HepG2 (cell line): Measurements from ENCODE around the gene DNASE1L2. TPM values are rescaled to one million over a fixed set of nuclear protein-coding genes. Genes with fewer than 3 reads are reported as not detected.

Experiments used
- CENPX ChIP-seq: sonication (generic); formaldehyde crosslinking; IDR thresholded peaks from 2 replicates; pipeline ENCODE4 v1.9.0; 2021; ENCODE audit warnings: mild to moderate bottlenecking, missing genetic modification reagents, moderate library complexity
- DMAP1 ChIP-seq: IDR thresholded peaks from 2 replicates; pipeline ENCODE4 v1.6.1; 2016
- MXD3 ChIP-seq: IDR thresholded peaks from 2 replicates; pipeline ENCODE4 v1.6.1; 2016; ENCODE audit warnings: mild to moderate bottlenecking, missing biosample characterization, missing genetic modification reagents
- SKIL ChIP-seq: sonication (generic); formaldehyde crosslinking; IDR thresholded peaks from 2 replicates; pipeline ENCODE4 v1.8.0; 2022; ENCODE audit warnings: missing genetic modification reagents, mild to moderate bottlenecking, moderate library complexity, borderline replicate concordance
- SYNCRIP ChIP-seq: fragments of 200-400 bp; formaldehyde crosslinking; IDR thresholded peaks from 2 replicates; pipeline ENCODE4 v1.6.1; 2018; ENCODE audit warnings: mild to moderate bottlenecking, low read depth, low read length; ENCODE audit not compliant: insufficient read depth
- ZFP91 ChIP-seq: sonication (generic); formaldehyde crosslinking; IDR thresholded peaks from 2 replicates; pipeline ENCODE4 v1.9.0; 2022; ENCODE audit warnings: missing genetic modification reagents, mild to moderate bottlenecking, borderline replicate concordance
- ZHX2 ChIP-seq, 2 experiments: sonication (generic) in 1 of 2; formaldehyde crosslinking in 1 of 2; IDR thresholded peaks; 2 replicates each; pipeline versions ENCODE4 v1.6.1 to v1.9.0; 2014 to 2022; ENCODE audit warnings: antibody characterized with exemption in 1 of 2, borderline replicate concordance in 1 of 2, inconsistent platforms in 1 of 2, low read depth in 1 of 2, missing genetic modification reagents in 1 of 2
- ZNF292 ChIP-seq: sonication (generic); formaldehyde crosslinking; IDR thresholded peaks from 2 replicates; pipeline ENCODE4 v1.8.1; 2022; ENCODE audit warnings: mild to moderate bottlenecking, low read depth, missing genetic modification reagents, borderline replicate concordance
- ZNF768 ChIP-seq: sonication (generic); formaldehyde crosslinking; IDR thresholded peaks from 2 replicates; pipeline ENCODE4 v1.4.0; 2020; ENCODE audit warnings: missing genetic modification reagents
- polyA plus RNA-seq, 8 experiments: library from polyadenylated mRNA; depleted of rRNA in 3 of 8; stranded (reverse) in 7 of 8; unstranded in 1 of 8; fragments of >200 nt; fragmentation: Illumina TruSeq in 4 of 8; extraction: Trizol in 4 of 8; gene quantifications; 2 replicates each; pipeline versions ENCODE4 v1.2.1 to v1.2.3, GENCODE V29; 2011 to 2016; ENCODE audit warnings: low read depth in 4 of 8, missing spikeins in 1 of 8, mixed read lengths in 1 of 8; ENCODE audit not compliant: insufficient read depth in 1 of 8
- total RNA-seq, 5 experiments: library from RNA; depleted of rRNA; stranded (reverse); fragments of >200 nt; fragmentation: Illumina TruSeq; extraction: Trizol; gene quantifications; 2 replicates each; pipeline ENCODE4 v1.2.3, GENCODE V29; 2016; ENCODE audit warnings: low read depth in 1 of 5
- TF ChIP-seq, protein P1 (sequence below): sonication (generic); formaldehyde crosslinking; IDR thresholded peaks from 2 replicates; pipeline ENCODE4 v1.4.0; 2020; ENCODE audit warnings: missing genetic modification reagents, borderline replicate concordance

Gene DNASE1L2
- total and polyA plus RNA-seq, 2 of the 13 experiments (the other 11 are each of a cell fraction or from before 2014, with no cell fraction given) = 0.44 to 0.50 TPM

DNA sequence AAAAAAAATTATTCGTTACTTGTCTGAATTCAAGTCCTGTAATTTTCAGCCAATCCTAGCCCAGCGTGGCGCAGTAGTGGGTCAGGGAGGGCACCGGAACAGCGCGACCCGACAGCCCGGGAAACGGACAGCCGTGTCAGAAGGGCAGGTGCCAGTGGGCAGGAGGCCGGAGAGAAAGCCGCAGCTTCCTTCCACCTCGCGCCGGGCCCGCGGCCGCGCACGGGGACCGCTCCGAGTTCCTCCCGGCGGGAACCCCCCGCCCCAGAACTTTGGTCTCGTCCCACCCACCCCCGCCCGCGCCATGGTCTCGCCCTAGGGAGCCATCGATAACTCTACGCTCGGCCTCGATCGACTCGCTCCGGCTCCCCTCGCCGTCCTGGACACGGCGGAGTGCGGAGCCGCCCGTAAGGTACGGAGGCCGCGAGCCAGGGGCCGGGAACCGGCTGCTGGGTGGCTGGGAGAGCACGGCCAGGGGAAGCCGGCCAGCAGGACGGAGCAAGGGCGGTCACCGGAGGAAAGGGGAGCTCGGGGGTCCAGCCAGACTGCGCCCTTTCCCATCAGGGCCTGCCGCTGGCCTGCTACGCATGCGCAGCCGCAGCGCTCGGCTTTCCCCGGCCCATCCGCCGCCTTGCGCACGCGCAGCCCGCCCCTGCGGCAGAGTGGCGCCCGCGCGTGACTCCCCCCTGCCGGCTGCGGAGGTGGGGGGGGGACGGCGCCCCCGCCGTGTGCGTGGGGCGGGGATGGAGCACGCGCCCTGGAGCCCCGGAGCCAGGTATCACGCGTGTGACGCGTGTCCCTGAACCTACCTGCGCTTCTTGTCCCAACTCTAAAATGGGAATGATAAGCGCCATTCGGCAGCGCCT lies 30.9 kb upstream of the DNASE1L2 start, which contains the start of gene MLST8 (continued):
- TF ChIP-seq ZNF768 (CRISPR knock-in tag) (peak; percentile 77; the same call in 1 of the 2 replicates), SYNCRIP (no peak), ZFP91 (CRISPR knock-in tag) (peak; percentile 61; the same call in 1 of the 2 replicates), ZNF292 (CRISPR knock-in tag) (no peak), MXD3 (CRISPR knock-in tag) (peak; percentile 61; the same call in 1 of the 2 replicates), DMAP1 (CRISPR knock-in tag) (peak; percentile 76), CENPX (CRISPR knock-in tag) (no peak), SKIL (CRISPR knock-in tag) (0 out of 2 replicates have a peak, but pooled peaks have one; percentile 41), ZHX2 (IDR thresholded peaks at IDR 0.05; ENCODE audit: low read depth) (peak; percentile 70), ZHX2 (CRISPR knock-in tag; IDR thresholded peaks at IDR 0.05; ENCODE audit: borderline replicate concordance) (no peak; the same call in 1 of the 2 replicates)
- TF ChIP-seq, protein P1, sequence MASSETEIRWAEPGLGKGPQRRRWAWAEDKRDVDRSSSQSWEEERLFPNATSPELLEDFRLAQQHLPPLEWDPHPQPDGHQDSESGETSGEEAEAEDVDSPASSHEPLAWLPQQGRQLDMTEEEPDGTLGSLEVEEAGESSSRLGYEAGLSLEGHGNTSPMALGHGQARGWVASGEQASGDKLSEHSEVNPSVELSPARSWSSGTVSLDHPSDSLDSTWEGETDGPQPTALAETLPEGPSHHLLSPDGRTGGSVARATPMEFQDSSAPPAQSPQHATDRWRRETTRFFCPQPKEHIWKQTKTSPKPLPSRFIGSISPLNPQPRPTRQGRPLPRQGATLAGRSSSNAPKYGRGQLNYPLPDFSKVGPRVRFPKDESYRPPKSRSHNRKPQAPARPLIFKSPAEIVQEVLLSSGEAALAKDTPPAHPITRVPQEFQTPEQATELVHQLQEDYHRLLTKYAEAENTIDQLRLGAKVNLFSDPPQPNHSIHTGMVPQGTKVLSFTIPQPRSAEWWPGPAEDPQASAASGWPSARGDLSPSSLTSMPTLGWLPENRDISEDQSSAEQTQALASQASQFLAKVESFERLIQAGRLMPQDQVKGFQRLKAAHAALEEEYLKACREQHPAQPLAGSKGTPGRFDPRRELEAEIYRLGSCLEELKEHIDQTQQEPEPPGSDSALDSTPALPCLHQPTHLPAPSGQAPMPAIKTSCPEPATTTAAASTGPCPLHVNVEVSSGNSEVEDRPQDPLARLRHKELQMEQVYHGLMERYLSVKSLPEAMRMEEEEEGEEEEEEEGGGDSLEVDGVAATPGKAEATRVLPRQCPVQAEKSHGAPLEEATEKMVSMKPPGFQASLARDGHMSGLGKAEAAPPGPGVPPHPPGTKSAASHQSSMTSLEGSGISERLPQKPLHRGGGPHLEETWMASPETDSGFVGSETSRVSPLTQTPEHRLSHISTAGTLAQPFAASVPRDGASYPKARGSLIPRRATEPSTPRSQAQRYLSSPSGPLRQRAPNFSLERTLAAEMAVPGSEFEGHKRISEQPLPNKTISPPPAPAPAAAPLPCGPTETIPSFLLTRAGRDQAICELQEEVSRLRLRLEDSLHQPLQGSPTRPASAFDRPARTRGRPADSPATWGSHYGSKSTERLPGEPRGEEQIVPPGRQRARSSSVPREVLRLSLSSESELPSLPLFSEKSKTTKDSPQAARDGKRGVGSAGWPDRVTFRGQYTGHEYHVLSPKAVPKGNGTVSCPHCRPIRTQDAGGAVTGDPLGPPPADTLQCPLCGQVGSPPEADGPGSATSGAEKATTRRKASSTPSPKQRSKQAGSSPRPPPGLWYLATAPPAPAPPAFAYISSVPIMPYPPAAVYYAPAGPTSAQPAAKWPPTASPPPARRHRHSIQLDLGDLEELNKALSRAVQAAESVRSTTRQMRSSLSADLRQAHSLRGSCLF (CRISPR knock-in tag) = peak; percentile 18; the same call in 1 of the 2 replicates
